ACHN (cell line): ENCODE results near the gene ZNF609.

Experiments used
- DNase-seq: peaks from one replicate; pipeline ENCODE4 v3.0.0-alpha.2; 2015
- in situ Hi-C: cut with HindIII; loops from 2 replicates; pipeline ENCODE4 v1.10.0; 2017; ENCODE audit warnings: low sequenced_read_pairs, low pct_ligation_motif_present, low pct_unique_long_range_greater_than_20kb

ZNF609 gene

DNA sequence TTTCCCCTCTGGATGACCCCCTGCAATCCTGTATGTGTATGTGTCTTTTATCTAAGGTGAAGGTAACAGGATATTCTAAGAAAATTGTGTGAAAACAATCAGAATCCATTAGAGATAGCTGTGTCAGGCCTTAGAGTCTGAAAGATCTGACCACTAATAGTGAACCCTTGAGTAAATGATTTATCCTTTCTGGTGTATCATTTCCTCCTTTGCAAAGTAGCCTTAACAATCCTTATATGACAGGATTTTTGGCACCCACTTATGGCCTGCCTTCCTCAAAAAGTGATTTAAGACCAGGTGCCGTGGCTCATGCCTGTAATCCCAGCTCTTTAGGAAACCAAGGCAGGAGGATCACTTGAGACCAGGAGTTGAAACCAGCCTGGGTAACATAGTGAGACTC lies 204.8 kb downstream of the ZNF609 start:
- in situ Hi-C loops = no loop called here
- DNase-seq = peak; percentile 60

DNA sequence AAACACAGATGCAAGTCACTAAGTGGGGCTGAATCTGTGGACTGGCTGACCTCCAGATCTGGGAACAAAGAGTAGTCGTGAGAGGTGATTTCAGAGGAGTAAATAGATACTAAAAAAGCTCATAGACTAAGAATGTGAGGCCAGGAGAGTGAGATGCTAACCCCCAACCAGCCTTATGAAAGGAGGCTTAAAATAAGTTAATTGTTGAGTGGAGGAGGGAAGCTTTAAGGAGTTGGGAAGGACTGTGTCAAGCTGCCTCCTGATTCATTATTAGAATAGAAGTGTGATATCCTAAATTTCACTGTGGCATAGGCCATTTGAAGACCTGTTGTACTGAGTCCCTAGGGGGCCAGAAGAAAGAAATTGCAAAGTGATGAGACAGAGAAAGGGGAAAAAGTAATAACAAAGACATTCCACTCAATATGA lies 207.4 kb downstream of the ZNF609 start:
- peak; percentile 37 for DNase-seq
- in situ Hi-C loops = no loop called here

DNA sequence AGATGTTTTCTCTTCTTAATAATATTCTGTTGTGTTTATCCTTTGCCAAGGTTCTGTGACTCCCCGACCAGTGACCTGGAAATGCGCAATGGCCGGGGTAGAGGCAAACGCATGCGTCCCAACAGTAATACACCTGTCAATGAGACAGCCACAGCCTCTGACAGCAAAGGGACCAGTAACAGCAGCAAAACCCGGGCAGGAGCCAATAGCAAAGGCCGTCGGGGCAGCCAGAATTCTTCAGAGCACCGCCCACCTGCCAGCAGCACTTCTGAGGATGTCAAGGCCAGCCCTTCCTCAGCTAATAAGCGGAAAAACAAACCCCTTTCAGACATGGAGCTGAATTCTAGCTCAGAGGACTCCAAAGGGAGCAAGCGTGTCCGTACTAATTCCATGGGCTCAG lies 213.5 kb downstream of the ZNF609 start:
- in situ Hi-C loops = no loop called here
- no peak for DNase-seq

DNA sequence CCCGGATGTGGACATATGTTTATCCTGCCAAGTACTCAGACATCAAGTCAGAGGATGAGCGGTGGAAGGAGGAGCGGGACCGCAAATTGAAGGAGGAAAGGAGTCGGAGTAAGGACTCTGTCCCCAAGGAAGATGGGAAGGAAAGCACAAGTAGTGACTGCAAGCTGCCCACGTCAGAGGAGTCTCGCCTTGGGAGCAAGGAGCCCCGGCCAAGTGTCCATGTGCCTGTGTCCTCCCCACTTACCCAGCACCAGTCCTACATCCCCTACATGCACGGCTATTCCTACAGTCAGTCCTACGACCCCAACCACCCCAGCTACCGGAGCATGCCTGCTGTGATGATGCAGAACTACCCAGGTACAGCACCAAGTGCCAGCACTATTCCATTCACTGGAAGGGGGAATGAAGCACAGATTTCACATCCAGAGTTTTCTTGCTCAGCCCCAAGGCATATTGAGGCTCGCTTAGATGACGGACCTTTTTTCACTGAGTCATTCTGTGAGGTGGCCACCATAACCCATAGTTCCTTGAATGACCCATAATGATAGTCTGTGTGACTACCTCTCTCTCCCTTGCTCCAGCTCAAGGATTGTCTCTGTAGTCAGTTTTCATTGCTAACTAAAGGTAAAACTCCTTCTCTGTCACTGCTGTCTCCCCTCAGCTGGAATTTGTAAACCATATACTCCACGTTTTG lies 217.9 kb downstream of the ZNF609 start:
- in situ Hi-C loops = no loop called here
- no peak for DNase-seq

DNA sequence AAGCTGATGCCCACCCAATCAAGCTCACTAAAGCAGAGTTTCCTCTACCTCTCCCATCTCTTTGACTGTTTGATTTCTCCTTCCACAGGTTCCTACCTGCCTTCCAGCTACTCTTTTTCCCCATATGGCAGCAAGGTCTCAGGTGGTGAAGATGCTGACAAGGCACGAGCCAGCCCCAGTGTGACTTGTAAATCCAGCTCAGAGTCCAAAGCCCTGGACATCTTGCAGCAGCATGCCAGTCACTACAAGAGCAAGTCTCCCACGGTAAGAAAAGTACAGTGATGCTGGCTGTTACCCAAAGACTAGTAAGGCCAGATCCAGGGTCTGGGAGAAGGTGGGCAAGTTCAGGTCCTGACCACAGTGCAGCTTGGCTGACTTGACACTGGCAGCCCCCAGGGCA lies 219.7 kb downstream of the ZNF609 start:
- DNase-seq = no peak
- in situ Hi-C loops = no loop called here

DNA sequence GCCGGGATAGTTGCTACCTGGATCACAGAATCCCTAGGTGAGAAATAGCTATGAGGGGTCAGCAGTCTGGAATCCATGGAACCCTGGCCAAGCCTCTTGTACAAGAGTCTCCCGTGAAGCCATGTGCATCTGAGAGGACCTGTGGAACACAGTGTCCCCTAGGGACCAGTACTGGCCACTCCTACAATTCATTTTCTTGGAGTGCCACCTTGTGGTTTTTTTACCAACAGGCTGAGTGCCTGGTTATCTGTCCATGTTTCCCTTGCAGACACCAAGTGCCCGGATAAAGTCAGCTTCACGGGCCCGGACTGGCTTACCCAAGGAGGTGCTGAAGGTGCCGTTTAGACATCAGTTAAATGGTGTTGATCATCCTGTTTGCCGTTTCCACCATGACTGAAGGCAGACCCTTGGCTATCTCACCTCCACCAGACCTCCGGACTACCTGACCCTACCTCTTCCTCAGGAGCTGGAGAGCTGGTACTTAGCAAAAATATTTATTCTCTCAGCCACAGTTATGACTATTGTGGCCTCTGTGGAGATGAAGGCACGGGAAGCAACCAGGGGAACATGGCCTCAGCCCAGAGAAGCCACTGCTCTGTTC lies 221.1 kb downstream of the ZNF609 start:
- peak; percentile 78 for DNase-seq
- in situ Hi-C loops = no loop called here

DNA sequence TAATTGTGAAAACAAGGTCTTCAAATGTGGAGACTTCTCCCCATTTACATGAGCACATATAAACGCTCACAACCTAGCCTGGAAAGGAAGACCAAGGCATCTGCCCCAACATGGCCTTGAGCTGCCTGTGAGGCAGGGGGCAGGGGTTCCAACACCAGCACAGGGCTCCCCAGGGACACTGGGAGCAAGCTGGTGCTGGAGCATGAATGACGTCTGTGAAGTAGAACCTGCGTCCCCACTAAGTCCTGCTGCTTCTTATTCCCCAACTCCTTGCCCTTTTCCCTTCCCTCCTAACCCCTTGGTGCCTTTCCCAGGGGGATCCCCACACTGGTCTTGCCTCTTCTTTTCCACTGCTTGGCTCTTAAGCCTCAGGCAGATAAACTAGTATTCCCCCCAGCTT lies 221.9 kb downstream of the ZNF609 start:
- in situ Hi-C loops = no loop called here
- DNase-seq = no peak

DNA sequence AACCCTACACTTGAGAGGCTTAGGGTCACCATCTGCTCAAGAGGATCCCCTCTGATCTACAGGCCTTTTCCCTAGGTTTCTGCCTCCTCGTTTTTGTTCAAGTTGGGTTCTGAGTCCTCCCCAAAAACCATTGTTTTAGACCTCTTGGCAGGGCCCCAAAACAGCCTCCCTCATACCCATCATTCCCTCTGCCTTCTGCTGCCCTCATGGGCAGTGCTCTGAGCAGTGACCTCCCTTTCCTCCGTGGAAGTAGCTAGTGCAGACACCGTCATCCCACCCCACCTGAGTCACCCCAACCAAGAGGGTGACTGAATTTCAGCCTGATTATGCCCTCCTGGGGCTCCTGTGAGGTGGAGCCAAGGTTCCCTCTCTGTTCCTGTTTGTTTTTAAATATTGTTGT lies 223.0 kb downstream of the ZNF609 start:
- DNase-seq = no peak

DNA sequence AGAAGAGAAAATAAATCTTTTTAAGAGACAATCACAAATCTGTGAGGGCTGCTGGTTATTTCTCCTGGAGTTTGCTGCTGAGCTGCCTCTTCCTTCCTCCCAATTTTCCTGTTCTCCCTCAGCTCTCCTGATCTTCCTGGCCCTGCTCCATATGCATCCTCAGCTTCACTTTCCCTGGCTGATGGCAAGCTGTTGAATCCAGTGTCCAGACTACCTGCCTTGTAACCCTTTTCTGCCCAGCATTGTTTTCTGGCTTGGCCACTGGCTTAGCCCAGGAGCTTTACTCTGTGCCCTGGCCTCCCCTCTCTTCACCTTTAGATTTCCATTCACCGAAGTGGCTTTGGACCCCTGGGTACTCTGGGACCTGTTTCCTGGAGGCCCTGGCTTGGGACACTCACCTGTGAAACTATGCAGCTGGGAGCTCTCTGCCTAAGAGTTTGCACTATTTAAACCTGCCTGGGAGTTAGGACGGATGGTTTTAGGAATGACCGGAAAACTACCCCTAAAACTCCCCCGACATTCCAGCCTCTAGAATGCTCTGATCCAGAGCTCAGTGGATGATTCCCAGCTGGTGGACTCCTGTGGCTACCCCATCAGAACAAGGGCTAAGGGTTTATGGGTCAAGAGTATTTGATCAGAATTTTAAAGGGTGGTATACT lies 225.0 kb downstream of the ZNF609 start:
- no peak for DNase-seq
- in situ Hi-C loops = no loop called here

More for the DNA sequence above, 223.0 kb downstream of the ZNF609 start:
- in situ Hi-C loops = no loop called here

DNA sequence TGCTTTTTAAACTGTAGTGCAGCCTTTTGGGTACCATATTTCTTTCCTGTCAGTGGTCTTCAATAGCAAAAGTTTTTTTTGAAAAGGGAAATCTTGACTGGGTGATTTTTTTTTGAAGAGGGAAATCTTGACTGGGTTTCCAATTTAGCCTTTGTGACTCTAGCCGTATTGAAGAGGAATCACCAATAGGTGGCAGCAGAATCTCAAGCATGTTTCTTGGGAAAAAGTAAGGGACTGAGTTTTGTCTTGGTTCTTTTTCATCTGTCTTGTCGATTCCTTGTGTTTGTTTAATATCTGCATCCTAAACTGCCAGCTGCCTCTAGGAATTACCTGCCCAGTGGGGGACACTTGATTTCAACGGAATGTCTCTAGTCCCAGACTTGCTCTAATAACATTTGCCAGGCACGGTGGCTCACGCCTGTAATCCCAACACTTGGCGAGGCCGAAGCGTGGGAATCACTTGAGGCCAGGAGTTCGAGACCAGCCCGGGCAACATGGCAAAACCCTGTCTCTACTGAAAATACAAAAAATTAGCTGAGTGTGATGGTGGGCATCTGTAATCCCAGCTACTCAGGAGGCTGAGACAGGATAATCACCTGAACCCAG lies 225.9 kb downstream of the ZNF609 start:
- DNase-seq = peak; percentile 49
- in situ Hi-C loops = no loop called here

DNA sequence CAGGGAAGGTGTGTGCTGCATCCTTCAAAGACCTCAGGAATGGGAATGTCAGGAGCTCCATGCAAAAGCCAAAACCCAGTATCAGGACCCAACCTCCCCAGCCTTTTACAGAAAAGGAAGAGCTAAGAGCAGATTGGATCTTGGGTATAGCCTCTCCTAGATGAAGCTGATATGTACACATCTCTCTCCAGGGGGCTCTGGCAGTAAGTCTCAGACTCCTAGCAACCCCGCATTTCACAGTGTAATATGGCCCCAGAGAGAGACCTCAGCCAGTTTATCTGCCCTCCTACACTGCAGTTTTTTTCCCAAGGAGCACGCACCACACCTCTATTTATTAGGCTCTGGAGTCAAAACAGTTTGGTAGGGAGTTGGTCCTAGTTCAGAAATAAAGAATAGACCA lies 226.8 kb downstream of the ZNF609 start:
- no peak for DNase-seq
- in situ Hi-C loops = no loop called here

DNA sequence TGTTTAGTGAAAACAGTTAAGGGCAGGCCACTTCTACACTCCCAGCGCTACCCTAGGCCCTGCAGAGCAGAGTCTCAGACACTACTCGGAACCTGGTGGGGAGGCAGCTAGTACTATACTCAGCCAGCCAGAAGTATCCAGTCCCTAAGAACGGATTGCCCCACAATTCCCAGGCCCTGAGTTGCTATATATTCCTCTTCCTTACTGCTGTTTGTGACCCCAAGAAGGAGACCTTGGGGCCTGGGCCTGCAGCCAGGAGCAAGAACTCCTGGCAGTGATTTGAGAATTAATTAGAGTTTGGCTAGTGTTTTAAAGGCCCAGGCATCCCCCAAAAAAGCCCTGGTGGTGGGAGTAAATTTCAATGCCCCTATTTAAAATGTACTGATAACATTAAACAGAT lies 227.3 kb downstream of the ZNF609 start:
- no peak for DNase-seq
- in situ Hi-C loops = no loop called here

DNA sequence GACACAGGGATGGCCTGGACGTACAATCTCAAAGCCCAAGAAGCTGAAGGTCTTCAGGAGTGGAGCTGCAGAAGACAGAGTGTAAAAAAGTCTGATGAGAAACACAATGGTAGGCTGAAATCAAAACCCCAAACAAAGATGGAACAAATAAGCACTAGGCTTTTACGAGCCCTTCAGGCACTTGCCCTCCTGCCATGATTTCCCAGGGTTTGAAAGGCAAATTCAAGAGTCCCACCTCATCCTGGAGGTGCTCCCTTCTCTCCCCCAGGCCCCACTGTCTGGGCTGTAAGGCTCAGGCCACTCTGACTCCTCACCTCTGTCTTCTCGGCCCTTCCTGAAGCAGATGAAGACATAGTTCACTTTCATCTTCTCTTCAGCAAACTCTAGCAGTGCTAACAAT lies 228.4 kb downstream of the ZNF609 start:
- in situ Hi-C loops = no loop called here
- no peak for DNase-seq

DNA sequence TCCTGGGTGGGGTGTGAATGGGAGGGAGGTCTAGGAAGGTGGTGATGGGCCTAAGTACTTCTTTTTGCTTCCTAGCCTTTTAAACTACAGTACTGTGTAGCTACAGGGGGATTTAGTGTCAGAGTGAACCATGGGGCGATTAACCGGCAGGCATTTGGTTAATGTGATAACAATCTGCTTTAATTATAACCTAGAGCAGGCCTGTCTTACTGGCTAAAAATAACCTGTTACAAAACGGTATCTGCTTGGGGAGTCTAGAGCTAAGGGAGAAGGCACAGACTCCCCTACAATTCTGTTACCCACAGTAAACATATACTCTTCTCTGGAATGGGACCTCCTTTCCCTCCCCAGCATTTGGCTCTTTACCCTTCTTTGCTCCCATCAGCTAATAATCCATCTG lies 229.6 kb downstream of the ZNF609 start:
- no peak for DNase-seq

DNA sequence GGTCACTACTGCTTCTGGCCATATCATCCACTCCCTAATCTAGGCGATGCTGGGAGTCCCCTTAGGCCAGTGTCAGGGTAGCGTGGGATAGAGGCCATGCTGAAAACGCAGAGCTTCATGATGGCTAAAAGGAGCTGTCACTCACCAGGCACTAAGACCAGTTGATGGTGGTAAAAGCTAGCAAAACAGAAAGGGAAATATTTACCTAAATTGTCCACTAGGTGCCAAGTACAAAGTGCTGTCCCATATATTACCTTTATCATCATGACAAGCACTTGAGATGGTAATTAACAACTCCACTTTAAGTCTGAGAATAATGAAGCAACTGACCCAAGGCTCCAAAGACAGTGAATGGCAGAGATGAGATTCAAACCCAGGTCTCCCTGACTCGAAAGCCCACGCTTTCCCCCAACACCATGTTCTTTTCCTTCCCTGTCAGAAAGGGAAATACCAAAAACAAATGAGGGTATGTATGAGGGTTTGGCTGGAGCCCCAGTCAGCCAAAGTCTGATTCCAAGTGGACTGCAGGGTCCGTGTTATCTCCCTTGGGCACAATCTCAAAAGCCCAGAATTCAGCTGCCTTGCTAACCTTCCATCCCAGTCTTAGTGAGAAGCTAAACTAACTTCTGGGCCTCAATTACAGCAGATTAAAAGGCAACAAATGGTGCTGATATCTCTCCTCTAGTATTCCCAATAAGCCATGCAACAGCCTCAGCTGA lies 230.4 kb downstream of the ZNF609 start:
- in situ Hi-C loops = no loop called here
- DNase-seq = no peak

More for the DNA sequence above, 229.6 kb downstream of the ZNF609 start:
- in situ Hi-C loops = no loop called here

DNA sequence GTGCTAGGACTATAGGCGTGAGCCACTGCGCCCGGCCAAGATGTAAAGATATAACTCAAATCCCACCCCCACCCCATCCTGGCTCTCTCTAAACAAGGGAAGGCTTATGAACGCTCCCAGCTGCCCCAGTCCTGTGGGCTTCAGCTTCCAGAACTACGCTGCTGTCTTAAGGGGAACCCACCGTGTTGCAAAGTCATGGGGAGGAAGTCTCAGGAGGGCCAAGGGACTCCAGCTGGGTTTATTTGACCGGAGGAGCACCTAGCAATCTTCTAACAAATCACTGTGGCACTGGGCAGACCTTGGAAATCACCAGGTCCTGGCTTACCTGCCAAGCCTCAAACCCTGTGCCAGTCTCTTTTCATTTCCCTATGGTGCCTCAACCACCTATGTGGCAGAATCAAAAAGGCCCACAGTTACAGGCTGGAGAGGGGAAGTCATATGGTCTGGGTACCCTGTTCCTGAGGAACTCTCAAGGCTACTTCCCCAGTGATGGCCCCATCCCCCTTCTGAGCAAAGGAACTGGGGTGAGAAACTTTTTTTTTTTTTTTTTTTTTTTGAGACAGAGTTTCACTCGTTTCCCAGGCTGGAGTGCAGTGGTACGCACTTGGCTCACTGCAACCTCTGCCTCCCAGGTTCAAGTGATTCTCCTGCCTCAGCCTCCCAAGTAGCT lies 231.7 kb downstream of the ZNF609 start:
- in situ Hi-C loops = no loop called here

DNA sequence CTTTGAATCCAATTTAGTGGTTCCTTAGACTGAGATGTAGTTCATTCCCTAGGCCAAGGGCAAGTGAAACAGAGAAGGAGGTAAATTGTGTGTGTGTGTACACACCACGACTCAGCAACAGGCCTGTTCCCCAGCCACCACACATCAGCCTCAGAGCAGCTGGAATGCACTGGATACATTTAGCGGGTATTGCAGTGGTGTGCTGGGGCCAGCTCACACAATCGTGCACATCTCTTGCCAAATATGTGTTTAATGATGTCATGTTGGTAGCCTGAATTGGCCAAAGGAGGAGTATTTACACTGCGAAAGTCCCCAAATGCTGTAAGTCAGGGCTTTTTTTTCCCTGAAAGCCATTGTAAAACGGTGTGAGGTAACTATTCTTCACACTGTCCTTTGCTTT lies 232.8 kb downstream of the ZNF609 start:
- no peak for DNase-seq
- in situ Hi-C loops = no loop called here

More for the DNA sequence above, 231.7 kb downstream of the ZNF609 start:
- no peak for DNase-seq

DNA sequence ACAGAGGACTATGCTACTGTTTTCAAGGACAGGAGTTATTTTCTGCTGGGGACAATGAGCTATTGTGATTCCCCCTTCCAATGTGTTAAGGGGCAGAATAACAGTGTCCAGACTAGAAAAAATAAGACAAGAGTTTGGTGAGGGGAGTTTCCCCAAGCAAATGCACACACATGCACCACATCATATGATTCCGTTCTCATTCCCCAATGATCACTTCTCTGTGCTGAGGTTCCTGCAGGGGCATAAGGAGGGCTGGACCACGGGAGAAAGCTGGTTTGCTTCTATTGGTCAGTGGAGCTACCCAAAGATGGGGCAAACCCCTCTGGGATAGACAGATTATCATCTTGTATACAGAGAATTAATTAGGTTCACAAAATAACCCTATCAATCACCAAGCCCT lies 234.4 kb downstream of the ZNF609 start:
- in situ Hi-C loops = no loop called here

More for the DNA sequence above, 234.4 kb downstream of the ZNF609 start:
- DNase-seq = no peak
